NCI-H345 (cell line): Measurements from ENCODE around the gene CALML4.

Source experiments
- DNase-seq: peaks from one replicate; lab custom pipeline; 2025; lab: John Stamatoyannopoulos, UW

Gene CALML4

GRCh38 chr15:68145706-68146105 lies 59.4 kb downstream of the CALML4 start:
- DNase-seq = no peak

DNA sequence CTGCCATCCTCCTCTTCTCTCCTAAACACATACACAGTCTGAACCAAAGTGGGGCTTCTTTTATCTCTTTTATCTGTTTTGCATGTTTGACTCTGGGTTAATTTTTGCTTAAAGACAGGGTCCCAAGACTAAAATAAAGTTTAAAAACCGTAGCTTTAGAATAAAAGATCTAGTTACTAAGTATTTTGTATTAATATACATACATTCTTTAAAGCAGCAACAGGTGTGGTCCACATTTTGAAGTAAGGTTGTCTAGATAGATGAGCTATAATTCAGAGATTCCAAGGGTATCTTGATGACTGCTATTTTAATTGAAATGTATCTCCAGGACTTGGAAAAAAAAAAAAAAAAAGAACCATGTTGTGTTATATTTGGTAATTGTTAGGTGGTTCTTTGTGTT lies 61.3 kb downstream of the CALML4 start:
- DNase-seq = no peak

GRCh38 chr15:68143129-68143528 lies 62.0 kb downstream of the CALML4 start:
- DNase-seq = no peak
